Esophagus (tissue), 2 donors: ENCODE data around the gene IL18R1. TPM values are rescaled to one million over a fixed set of nuclear protein-coding genes. Genes with fewer than 3 reads are reported as not detected.

Experiments
- H3K27ac ChIP-seq, 2 donors: one replicate each; pipeline ENCODE4 v1.5.1; 2013; ENCODE audit warnings: low read depth in 2 of 2, mild to moderate bottlenecking in 2 of 2, inconsistent platforms in 1 of 2, low read length in 1 of 2, moderate library complexity in 1 of 2
- H3K27me3 ChIP-seq, 2 donors: one replicate each; pipeline ENCODE4 v1.6.1; 2013; ENCODE audit warnings: low read length in 2 of 2, control low read depth in 1 of 2, mild to moderate bottlenecking in 1 of 2; ENCODE audit not compliant: insufficient read depth in 2 of 2, control insufficient read depth in 1 of 2
- H3K36me3 ChIP-seq, 2 donors: one replicate each; pipeline ENCODE4 v1.6.1; 2013; ENCODE audit warnings: low read length in 1 of 2; ENCODE audit not compliant: control insufficient read depth in 2 of 2, insufficient read depth in 2 of 2
- H3K4me1 ChIP-seq, 2 donors: one replicate each; pipeline ENCODE4 v1.6.1; 2013; ENCODE audit warnings: low read length in 1 of 2; ENCODE audit not compliant: control insufficient read depth in 2 of 2, insufficient read depth in 2 of 2
- H3K4me3 ChIP-seq, 2 donors: one replicate each; pipeline ENCODE4 v1.5.1; 2013; ENCODE audit warnings: low read length in 2 of 2, mild to moderate bottlenecking in 2 of 2, low read depth in 1 of 2, moderate library complexity in 1 of 2
- H3K9me3 ChIP-seq, 2 donors: one replicate each; pipeline ENCODE4 v1.6.1; 2013; ENCODE audit warnings: mild to moderate bottlenecking in 2 of 2, low read depth in 1 of 2, low read length in 1 of 2, moderate library complexity in 1 of 2; ENCODE audit not compliant: control insufficient read depth in 2 of 2, insufficient read depth in 1 of 2
- WGBS, 2 donors: extraction: QIAGEN DNeasy Blood & Tissue Kit; methylation state at CpG; one replicate each; pipeline ENCODE4 v1.1.7; 2013; 5-methylcytosine and 5-hydroxymethylcytosine counted together
- polyA plus RNA-seq, 2 donors: library from polyadenylated mRNA; stranded (reverse); fragments of 200-250 nt; gene quantifications; one replicate each; pipeline ENCODE4 v1.2.3, GENCODE V29; 2013
- donor health status: healthy with polysubstance abuse.
- donor health status: Bipolar disorder and iron deficiency.

Gene IL18R1
- polyA plus RNA-seq, 2 donors = 0.83 to 0.95 TPM

DNA sequence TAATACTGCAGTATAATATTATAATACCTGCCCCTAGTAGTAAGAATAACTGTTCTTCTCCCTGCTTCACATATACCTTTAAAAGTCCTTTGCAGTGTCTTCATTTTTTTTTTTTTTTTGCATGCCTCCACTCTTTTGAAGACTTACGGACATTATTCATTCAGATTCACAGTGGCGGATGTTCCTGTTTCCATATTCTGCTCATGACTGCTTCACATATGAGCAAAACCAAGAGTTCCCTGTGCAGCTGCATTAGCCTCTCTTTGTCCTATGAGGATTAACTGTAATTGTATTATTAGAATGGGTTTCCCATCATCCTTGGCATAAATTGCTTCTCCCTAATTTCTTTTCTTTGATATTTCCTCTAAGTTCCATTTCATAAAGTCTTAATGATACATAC lies 80.1 kb downstream of the IL18R1 start:
- Histone ChIP-seq H3K27me3 (no peaks in the 10 kb centered on the region), H3K4me1 (no peaks in the 10 kb centered on the region), H3K9me3 (no peaks in the 10 kb centered on the region), H3K27ac (no peak overlapping the region), H3K36me3 (no peaks in the 10 kb centered on the region), H3K4me3 (no peak overlapping the region)
- WGBS, 2 donors = 75 to 79% methylated on average over 2 of the region's 2 CpGs

DNA sequence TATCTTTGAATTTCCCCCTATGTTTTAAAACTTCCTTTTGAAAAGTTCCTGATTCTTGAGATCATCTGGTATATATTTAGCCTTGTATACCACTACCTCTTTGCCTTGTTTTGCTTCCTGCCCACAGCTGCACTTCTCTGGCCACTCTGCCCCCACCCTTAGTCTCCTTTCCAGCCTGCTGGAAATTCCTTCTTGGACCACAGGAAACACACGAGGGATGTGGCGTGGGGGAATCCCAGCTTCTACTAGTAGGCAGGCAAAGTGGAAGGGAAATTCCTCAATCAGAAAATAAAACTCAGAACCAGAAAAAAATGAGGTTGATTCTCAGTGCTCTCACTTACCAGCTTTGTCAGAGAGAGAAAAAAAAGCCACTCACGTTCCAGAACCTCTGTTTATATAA lies 80.7 kb downstream of the IL18R1 start:
- H3K36me3 ChIP-seq = no peaks in the 10 kb centered on the region
- H3K9me3 ChIP-seq = no peaks in the 10 kb centered on the region
- no peaks in the 10 kb centered on the region for H3K27me3 ChIP-seq
- no peak overlapping the region for H3K4me3 ChIP-seq
- H3K27ac ChIP-seq = no peak overlapping the region
- WGBS, 2 donors = 27 to 28% methylated on average over 3 of the region's 3 CpGs
- no peaks in the 10 kb centered on the region for H3K4me1 ChIP-seq

GRCh38 chr2:102437122-102437521 lies 81.5 kb downstream of the IL18R1 start:
- Histone ChIP-seq H3K27me3 (no peaks in the 10 kb centered on the region), H3K9me3 (no peaks in the 10 kb centered on the region), H3K27ac (no peak overlapping the region), H3K4me3 (no peak overlapping the region), H3K4me1 (no peaks in the 10 kb centered on the region), H3K36me3 (no peaks in the 10 kb centered on the region)
- 82 to 83% methylated on average over 4 of the region's 4 CpGs for WGBS, 2 donors

DNA sequence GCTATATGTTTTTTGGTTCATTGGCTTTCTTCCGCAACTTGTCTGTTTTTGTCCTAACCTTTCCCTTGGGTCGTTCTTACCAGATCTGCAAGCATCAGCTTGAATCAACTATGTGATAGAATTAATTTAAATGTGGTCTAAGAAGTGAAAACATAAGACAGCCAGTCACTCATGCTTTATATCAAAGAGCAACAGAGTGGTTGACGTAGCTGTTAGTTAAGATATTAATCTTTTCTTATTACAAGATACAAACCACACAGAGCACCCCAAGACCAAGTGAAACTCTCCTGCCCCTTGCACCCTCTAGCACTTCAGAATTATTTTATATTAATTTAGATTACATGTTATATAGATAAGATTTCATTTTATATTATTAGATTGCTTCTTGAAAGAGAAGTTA lies 82.5 kb downstream of the IL18R1 start:
- no peak overlapping the region for H3K27ac ChIP-seq
- no peaks in the 10 kb centered on the region for H3K4me1 ChIP-seq
- WGBS, 2 donors = 64 to 78% methylated on average over 3 of the region's 3 CpGs
- H3K9me3 ChIP-seq = no peaks in the 10 kb centered on the region
- H3K27me3 ChIP-seq = no peaks in the 10 kb centered on the region
- no peak overlapping the region for H3K4me3 ChIP-seq
- no peaks in the 10 kb centered on the region for H3K36me3 ChIP-seq

DNA sequence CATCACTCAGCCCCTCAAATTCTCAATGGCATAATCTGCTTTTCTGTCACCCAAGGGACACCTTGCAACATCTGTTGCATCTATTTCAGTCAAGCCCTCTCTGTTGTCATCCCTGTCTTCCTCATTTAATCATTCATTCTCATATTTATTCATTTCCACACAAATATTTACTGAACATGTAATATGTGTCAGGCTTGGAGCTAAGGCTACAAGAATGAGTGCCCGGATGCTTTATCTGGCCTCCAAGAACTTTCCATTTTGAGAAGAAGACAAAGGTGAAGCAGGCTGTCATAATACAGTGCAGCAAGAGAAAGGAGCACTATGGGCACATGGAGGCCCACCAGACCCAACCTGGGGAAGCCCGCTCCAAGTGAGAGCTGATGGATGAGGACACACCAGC lies 83.0 kb downstream of the IL18R1 start:
- H3K9me3 ChIP-seq = no peaks in the 10 kb centered on the region
- H3K4me1 ChIP-seq = no peaks in the 10 kb centered on the region
- H3K36me3 ChIP-seq = no peaks in the 10 kb centered on the region
- WGBS, 2 donors = 85% methylated on average over 2 of the region's 2 CpGs
- no peak overlapping the region for H3K4me3 ChIP-seq
- H3K27me3 ChIP-seq = no peaks in the 10 kb centered on the region
- H3K27ac ChIP-seq = no peak overlapping the region

DNA sequence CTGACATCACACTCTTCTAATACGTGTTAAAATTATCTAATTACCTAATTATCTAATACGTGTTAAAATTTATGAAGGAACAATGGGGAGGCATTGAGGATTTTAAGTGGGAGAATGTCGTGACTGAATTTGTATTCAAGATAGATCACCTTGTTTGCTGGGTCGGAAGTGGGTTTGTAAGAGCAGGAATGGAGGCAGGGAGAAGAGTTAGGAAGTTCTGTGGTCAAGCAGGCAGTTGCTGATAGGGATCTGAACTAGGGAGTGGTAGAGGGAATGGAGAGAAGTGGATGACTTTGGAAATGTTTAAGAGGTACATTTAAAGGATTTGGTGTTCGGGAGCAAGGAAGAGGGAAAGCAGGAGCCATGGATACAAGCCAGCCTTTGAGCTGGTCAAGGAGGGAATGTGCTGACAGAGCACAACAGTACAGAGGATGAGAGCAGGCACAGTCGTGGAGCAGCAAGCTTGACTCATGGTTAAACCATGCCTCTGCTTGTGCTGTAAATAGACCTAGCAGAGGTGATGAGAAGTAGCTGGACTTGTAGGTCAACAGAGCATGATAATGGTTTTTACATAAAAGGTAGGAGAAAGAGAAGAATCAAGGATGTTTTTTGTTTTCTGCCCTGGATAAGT lies 83.6 kb downstream of the IL18R1 start:
- Histone ChIP-seq H3K27me3 (no peaks in the 10 kb centered on the region), H3K4me1 (no peaks in the 10 kb centered on the region), H3K4me3 (no peak overlapping the region), H3K36me3 (no peaks in the 10 kb centered on the region), H3K27ac (no peak overlapping the region), H3K9me3 (no peaks in the 10 kb centered on the region)
- 60 to 65% methylated on average over 6 of the region's 6 CpGs for WGBS, 2 donors

- 28% methylated on average over 13 of the region's 13 CpGs for WGBS, 2 donors
- no peaks in the 10 kb centered on the region for H3K36me3 ChIP-seq
- H3K4me3 ChIP-seq = no peak overlapping the region
- H3K9me3 ChIP-seq = no peaks in the 10 kb centered on the region
- H3K27me3 ChIP-seq = no peaks in the 10 kb centered on the region
- no peak overlapping the region for H3K27ac ChIP-seq
- no peaks in the 10 kb centered on the region for H3K4me1 ChIP-seq
Measured at GRCh38 chr2:102442967-102443828, 87.6 kb downstream of the IL18R1 start.

DNA sequence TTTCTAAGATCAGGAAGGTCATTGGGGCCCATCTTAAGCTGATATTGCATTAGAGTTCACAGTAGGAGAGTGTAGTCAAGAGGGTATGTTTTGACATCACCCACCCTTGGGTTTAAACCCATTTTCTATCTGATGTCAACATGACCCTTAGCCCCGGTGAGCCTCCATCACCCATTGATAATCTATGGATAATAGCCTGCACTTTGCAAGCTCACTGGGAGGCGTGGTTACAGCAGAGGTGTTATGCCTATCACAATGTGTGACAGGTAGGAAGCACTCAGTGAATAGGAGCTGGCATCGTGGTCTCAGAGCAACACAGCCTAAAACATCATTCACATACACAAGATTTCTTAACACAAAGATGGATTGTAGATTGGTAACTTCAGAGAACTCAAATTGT lies 88.6 kb downstream of the IL18R1 start:
- Histone ChIP-seq H3K4me3 (no peak overlapping the region), H3K4me1 (no peaks in the 10 kb centered on the region), H3K9me3 (no peaks in the 10 kb centered on the region), H3K36me3 (no peaks in the 10 kb centered on the region), H3K27ac (no peak overlapping the region), H3K27me3 (no peaks in the 10 kb centered on the region)
- 67 to 74% methylated on average over 3 of the region's 3 CpGs for WGBS, 2 donors

GRCh38 chr2:102446936-102447335 lies 91.3 kb downstream of the IL18R1 start:
- WGBS, 2 donors = 88 to 94% methylated on average over 9 of the region's 9 CpGs
- H3K9me3 ChIP-seq = no peaks in the 10 kb centered on the region
- no peak overlapping the region for H3K4me3 ChIP-seq

More at GRCh38 chr2:102446936-102447335, 91.3 kb downstream of the IL18R1 start:
- Histone ChIP-seq H3K36me3 (no peaks in the 10 kb centered on the region), H3K27me3 (no peaks in the 10 kb centered on the region), H3K4me1 (no peaks in the 10 kb centered on the region), H3K27ac (no peak overlapping the region)
